Panc1 (cell line): ENCODE results near the gene CALCR. TPM values are rescaled to one million over a fixed set of nuclear protein-coding genes. Genes with fewer than 3 reads are reported as not detected.

ENCODE experiments used
- ATAC-seq: fragments of 200-7000 bp; cut with Tn5 transposase; 2 replicates; pipeline ENCODE4 v1.9.1; 2020; ENCODE audit warnings: mild to moderate bottlenecking, moderate library complexity
- BruUV-seq: library from RNA; stranded (reverse); fragments of 400-500 nt; replicated peaks from 2 replicates; lab custom pipeline; 2021; lab: Mats Ljungman, UMichigan
- CTCF ChIA-PET: fragments of 300-600 bp; sonication (Branson Sonifier 250); formaldehyde crosslinking; loops from one replicate; lab custom pipeline; 2022; ENCODE audit warnings: antibody characterized with exemption; lab: Charles Lee
- POLR2A ChIA-PET: fragments of 300-600 bp; sonication (Branson Sonifier 250); formaldehyde crosslinking; loops from one replicate; lab custom pipeline; 2022; ENCODE audit warnings: antibody characterized with exemption; lab: Charles Lee
- DNase-seq: peaks from one replicate; pipeline ENCODE4 v3.0.0-alpha.2; 2010; ENCODE audit warnings: low read depth, low spot score
- H3K27ac ChIP-seq: 2 replicates; pipeline ENCODE4 v1.5.1; 2011; ENCODE audit warnings: mild to moderate bottlenecking, low read length, inconsistent platforms
- H3K27me3 ChIP-seq: fragments of 200-500 bp; sonication (Bioruptor generic); 2 replicates; pipeline ENCODE4 v1.6.0; 2014; ENCODE audit warnings: low read length, inconsistent platforms; ENCODE audit not compliant: control insufficient read depth, insufficient read depth
- H3K36me3 ChIP-seq: fragments of 200-500 bp; sonication (Bioruptor generic); 2 replicates; pipeline ENCODE4 v1.5.1; 2014; ENCODE audit warnings: inconsistent platforms, mild to moderate bottlenecking, low read length, moderate library complexity; ENCODE audit not compliant: control insufficient read depth, insufficient read depth
- H3K4me1 ChIP-seq: 2 replicates; pipeline ENCODE4 v1.5.1; 2011; ENCODE audit warnings: inconsistent platforms, mild to moderate bottlenecking, low read length, moderate library complexity; ENCODE audit not compliant: control insufficient read depth, insufficient read depth
- H3K4me3 ChIP-seq, 2 experiments: 2 replicates each; pipeline ENCODE4 v1.5.1; 2011 to 2012; ENCODE audit warnings: low read depth in 2 of 2, low read length in 2 of 2, mild to moderate bottlenecking in 2 of 2, inconsistent platforms in 1 of 2, moderate library complexity in 1 of 2
- H3K9me3 ChIP-seq: fragments of 200-500 bp; sonication (Bioruptor generic); 2 replicates; pipeline ENCODE4 v1.5.1; 2014; ENCODE audit warnings: low read depth, mild to moderate bottlenecking, inconsistent platforms, low read length, moderate library complexity; ENCODE audit not compliant: control insufficient read depth, insufficient read depth
- CTCF ChIP-seq: fragments of 450-650 bp; IDR thresholded peaks from 2 replicates; pipeline ENCODE4 v1.5.1; 2017; ENCODE audit warnings: mild to moderate bottlenecking
- POLR2AphosphoS5 ChIP-seq: IDR thresholded peaks from 2 replicates; pipeline ENCODE4 v1.6.1; 2012; ENCODE audit warnings: mild to moderate bottlenecking, low read depth, low read length, moderate library complexity
- REST ChIP-seq, 2 experiments: IDR thresholded peaks; 2 replicates each; pipeline ENCODE4 v1.6.1; 2011 to 2012; ENCODE audit warnings: low read depth in 2 of 2, control low read depth in 1 of 2, low read length in 1 of 2, mild to moderate bottlenecking in 1 of 2, moderate library complexity in 1 of 2; ENCODE audit not compliant: insufficient read depth in 1 of 2
- SIN3A ChIP-seq: IDR thresholded peaks from 2 replicates; pipeline ENCODE4 v1.6.1; 2012; ENCODE audit warnings: low read depth, mild to moderate bottlenecking, low read length, moderate library complexity, borderline replicate concordance; ENCODE audit not compliant: insufficient read depth
- TCF7L2 ChIP-seq: IDR thresholded peaks from 2 replicates; pipeline ENCODE4 v1.6.1; 2011; ENCODE audit warnings: mild to moderate bottlenecking, low read depth, low read length, inconsistent platforms
- in situ Hi-C: cut with HindIII; loops from 2 replicates; pipeline ENCODE4 v1.10.0; 2016; ENCODE audit warnings: low sequenced_read_pairs, low pct_unique_long_range_greater_than_20kb
- intact Hi-C: fragments of 100-400 bp; cut with micrococcal nuclease; formaldehyde crosslinking; loops from one replicate; pipeline ENCODE4 v1.10.0; 2022; ENCODE audit not compliant: unreplicated experiment
- total RNA-seq: library from RNA; stranded (reverse); gene quantifications from one replicate; pipeline ENCODE4 v1.2.1, GENCODE V29; 2021; ENCODE audit not compliant: unreplicated experiment

CALCR gene
- total RNA-seq, 1 experiment from 2014 or later, result 0.10 TPM

- no peaks in the 10 kb centered on the region for H3K9me3 ChIP-seq
- peak; percentile 47; the same call in 1 of the 2 replicates for ATAC-seq
- intact Hi-C loops (loop anchor here (10.0 kb wide), 1 partner anchor 59 kb away; no protein-coding TSS in a partner anchor), in situ Hi-C loops (no loop called here)
- POLR2A ChIA-PET, result no interaction called here
- BruUV-seq, result no TSS peak
- CTCF ChIA-PET, result no interaction called here
- no peaks in the 10 kb centered on the region for H3K36me3 ChIP-seq
- H3K4me1 ChIP-seq, result no peaks in the 10 kb centered on the region; the same call in 1 of the 2 replicates
- H3K27me3 ChIP-seq, result peaks cover 39% of the 10 kb centered on the region
- peak overlapping the region in 1 of 2 experiments; percentile 7; a peak in 1 of 4 replicates for H3K4me3 ChIP-seq
- TF ChIP-seq TCF7L2, result no peak
- TF ChIP-seq POLR2AphosphoS5, result no peak
- no peak for TF ChIP-seq SIN3A
- TF ChIP-seq REST (IDR thresholded peaks at IDR 0.05; ENCODE audit: insufficient read depth in 1 of 2, low read depth in 2 of 2, low read length in 1 of 2), result no peak
- no peak for TF ChIP-seq CTCF
- no peak overlapping the region for H3K27ac ChIP-seq
- DNase-seq, result no peak
Observed at GRCh38 chr7:93575555-93576399, 1.3 kb upstream of the CALCR start.

- no TSS peak for BruUV-seq
- peaks cover 39% of the 10 kb centered on the region for H3K27me3 ChIP-seq
- no peaks in the 10 kb centered on the region for H3K36me3 ChIP-seq
- ChIA-PET POLR2A (no interaction called here), CTCF (no interaction called here)
- in situ Hi-C loops, result no loop called here
- TF ChIP-seq SIN3A (no peak), CTCF (no peak), REST (IDR thresholded peaks at IDR 0.05; ENCODE audit: insufficient read depth in 1 of 2, low read depth in 2 of 2, low read length in 1 of 2) (no peak), POLR2AphosphoS5 (no peak), TCF7L2 (no peak)
- no peaks in the 10 kb centered on the region; the same call in 1 of the 2 replicates for H3K4me1 ChIP-seq
- ATAC-seq (0 out of 2 replicates have a peak, but pooled peaks have one; percentile 33), DNase-seq (no peak)
- intact Hi-C loops, result loop anchor here (10.0 kb wide), 1 partner anchor 61 kb away; no protein-coding TSS in a partner anchor
- no peaks in the 10 kb centered on the region for H3K9me3 ChIP-seq
- no peak overlapping the region; a peak in 1 of 4 replicates for H3K4me3 ChIP-seq
- no peak overlapping the region for H3K27ac ChIP-seq
Observed at GRCh38 chr7:93574269-93574645, 267 bp downstream of the CALCR start.
